Thymus (tissue), 11 donors: Measurements from ENCODE around the gene GRAMD1B. TPM values are rescaled to one million over a fixed set of nuclear protein-coding genes. Genes with fewer than 3 reads are reported as not detected.

ENCODE experiments used
- DNase-seq, 9 donors: peaks; one replicate each; pipeline ENCODE4 v3.0.0-alpha.2; 2013; ENCODE audit warnings: low spot score in 9 of 9, low read depth in 6 of 9, missing footprints in 1 of 9
- H3K27ac ChIP-seq, 2 donors: one replicate each; pipeline ENCODE4 v1.5.1; 2013; ENCODE audit warnings: control low read depth in 1 of 2, low read depth in 1 of 2, low read length in 1 of 2, mild to moderate bottlenecking in 1 of 2, moderate library complexity in 1 of 2
- H3K27me3 ChIP-seq, 2 donors: one replicate each; pipeline ENCODE4 v1.5.1; 2013; ENCODE audit warnings: low read length in 1 of 2; ENCODE audit not compliant: control insufficient read depth in 2 of 2, insufficient read depth in 1 of 2
- H3K36me3 ChIP-seq, 2 donors: one replicate each; pipeline ENCODE4 v1.5.1; 2013; ENCODE audit warnings: low read length in 1 of 2, mild to moderate bottlenecking in 1 of 2, moderate library complexity in 1 of 2; ENCODE audit not compliant: control insufficient read depth in 2 of 2, insufficient read depth in 2 of 2
- H3K4me1 ChIP-seq, 2 donors: one replicate each; pipeline ENCODE4 v1.5.1; 2013; ENCODE audit warnings: low read length in 2 of 2; ENCODE audit not compliant: control insufficient read depth in 2 of 2, insufficient read depth in 2 of 2
- H3K4me3 ChIP-seq, 2 donors: one replicate each; pipeline ENCODE4 v1.5.1; 2013; ENCODE audit warnings: low read length in 2 of 2, control low read depth in 1 of 2, mild to moderate bottlenecking in 1 of 2
- H3K9me3 ChIP-seq, 2 donors: one replicate each; pipeline ENCODE4 v1.5.1; 2013; ENCODE audit warnings: low read length in 1 of 2, mild to moderate bottlenecking in 1 of 2; ENCODE audit not compliant: control insufficient read depth in 2 of 2, insufficient read depth in 1 of 2
- WGBS: extraction: QIAGEN DNeasy Blood & Tissue Kit; methylation state at CpG from one replicate; pipeline ENCODE4 v1.1.7; 2013; 5-methylcytosine and 5-hydroxymethylcytosine counted together
- polyA plus RNA-seq: library from polyadenylated mRNA; stranded (reverse); fragments of 200-250 nt; gene quantifications from one replicate; pipeline ENCODE4 v1.2.3, GENCODE V29; 2013
- total RNA-seq: library from RNA; stranded (reverse); fragments of 120-200 nt; gene quantifications from one replicate; pipeline ENCODE4 v1.2.4, GENCODE V29; 2013
- donor health status: healthy.

Gene GRAMD1B
- total and polyA plus RNA-seq, 2 donors: 4.8 to 15.6 TPM

GRCh38 chr11:123641495-123641840, 211.4 kb downstream of the GRAMD1B start:
- Histone ChIP-seq H3K9me3 (no peaks in the 10 kb centered on the region), H3K4me3 (no peak overlapping the region), H3K36me3 (no peaks in the 10 kb centered on the region), H3K27ac (no peak overlapping the region), H3K4me1 (no peaks in the 10 kb centered on the region), H3K27me3 (peaks cover 0 to 17% of the 10 kb centered on the region in 2 donors)
- no peak for DNase-seq
- WGBS: 86% methylated on average over 4 of the region's 4 CpGs

DNA sequence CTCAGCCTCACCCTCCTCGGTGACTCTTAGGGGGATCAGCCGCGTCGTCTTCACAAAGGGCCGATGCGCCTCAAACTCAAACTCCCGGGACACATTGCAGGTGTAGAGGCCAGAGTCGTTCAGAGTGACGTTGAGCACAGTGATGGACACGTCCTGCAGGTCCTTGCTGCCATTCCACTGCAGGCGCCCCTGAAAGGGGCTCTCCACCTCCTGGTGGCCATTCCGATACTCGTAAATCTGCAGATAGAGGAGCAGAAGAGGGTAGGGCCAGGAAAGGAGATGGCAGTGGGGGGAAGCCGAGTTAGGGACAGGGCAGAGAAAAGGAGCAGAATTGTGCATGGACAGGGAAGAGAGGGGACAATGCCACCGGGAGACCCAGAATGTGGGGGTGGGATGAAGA, 212.4 kb downstream of the GRAMD1B start:
- DNase-seq: no peak
- peaks cover 0 to 17% of the 10 kb centered on the region in 2 donors for H3K27me3 ChIP-seq
- no peaks in the 10 kb centered on the region for H3K36me3 ChIP-seq
- no peaks in the 10 kb centered on the region for H3K9me3 ChIP-seq
- 95% methylated on average over 15 of the region's 15 CpGs for WGBS
- H3K27ac ChIP-seq: no peak overlapping the region
- H3K4me3 ChIP-seq: no peak overlapping the region
- H3K4me1 ChIP-seq: no peaks in the 10 kb centered on the region

- Histone ChIP-seq H3K27me3 (peaks cover 0 to 20% of the 10 kb centered on the region in 2 donors), H3K27ac (no peak overlapping the region), H3K4me1 (no peaks in the 10 kb centered on the region), H3K36me3 (no peaks in the 10 kb centered on the region), H3K4me3 (no peak overlapping the region), H3K9me3 (no peaks in the 10 kb centered on the region)
- no peak for DNase-seq
- 91% methylated on average over 12 of the region's 12 CpGs for WGBS
Measured at GRCh38 chr11:123645286-123645975, 215.4 kb downstream of the GRAMD1B start.

DNA sequence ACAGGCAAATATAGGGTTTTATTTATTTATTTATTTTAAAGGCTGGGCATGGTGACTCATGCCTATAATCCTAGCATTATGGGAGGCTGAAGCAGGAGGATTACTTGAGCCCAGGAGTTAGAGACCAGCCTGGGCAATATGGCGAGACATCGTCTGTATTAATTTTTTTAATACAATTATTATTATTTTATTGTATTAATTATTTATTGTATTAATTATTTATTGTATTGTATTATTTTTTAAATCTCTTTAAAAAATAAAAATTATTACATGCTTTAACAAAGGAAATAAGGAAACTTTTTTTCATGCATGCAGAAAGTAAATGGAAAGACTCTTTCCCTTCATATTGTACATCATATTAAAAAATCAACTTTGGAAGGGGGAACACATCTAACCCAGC, 220.8 kb downstream of the GRAMD1B start:
- H3K4me1 ChIP-seq: peaks cover 7 to 13% of the 10 kb centered on the region in 2 donors
- peaks cover 2 to 6% of the 10 kb centered on the region in 2 donors for H3K9me3 ChIP-seq
- H3K27me3 ChIP-seq: peaks cover 36 to 57% of the 10 kb centered on the region in 2 donors
- H3K36me3 ChIP-seq: no peaks in the 10 kb centered on the region
- H3K27ac ChIP-seq: no peak overlapping the region
- no peak overlapping the region for H3K4me3 ChIP-seq
- 98% methylated on average over 2 of the region's 2 CpGs for WGBS
- DNase-seq: no peak

GRCh38 chr11:123652599-123652998, 222.5 kb downstream of the GRAMD1B start:
- H3K27me3 ChIP-seq: peaks cover 38 to 63% of the 10 kb centered on the region in 2 donors
- peaks cover 2 to 6% of the 10 kb centered on the region in 2 donors for H3K9me3 ChIP-seq
- H3K27ac ChIP-seq: no peak overlapping the region
- DNase-seq: no peak
- no peaks in the 10 kb centered on the region for H3K36me3 ChIP-seq
- whole genome bisulfite sequencing: 73% methylated on average over 2 of the region's 2 CpGs
- H3K4me1 ChIP-seq: peaks cover 7 to 13% of the 10 kb centered on the region in 2 donors
- H3K4me3 ChIP-seq: no peak overlapping the region

GRCh38 chr11:123653483-123653826, 223.4 kb downstream of the GRAMD1B start:
- peaks cover 7 to 13% of the 10 kb centered on the region in 2 donors for H3K4me1 ChIP-seq
- no peak overlapping the region for H3K4me3 ChIP-seq
- 20% methylated on average over 10 of the region's 10 CpGs for WGBS
- H3K36me3 ChIP-seq: no peaks in the 10 kb centered on the region
- no peak for DNase-seq
- peaks cover 38 to 64% of the 10 kb centered on the region in 2 donors for H3K27me3 ChIP-seq
- peaks cover 2 to 6% of the 10 kb centered on the region in 2 donors for H3K9me3 ChIP-seq
- no peak overlapping the region for H3K27ac ChIP-seq

GRCh38 chr11:123653827-123654565, 223.9 kb downstream of the GRAMD1B start:
- peaks cover 38 to 63% of the 10 kb centered on the region in 2 donors for H3K27me3 ChIP-seq
- peaks cover 7 to 13% of the 10 kb centered on the region in 2 donors for H3K4me1 ChIP-seq
- DNase-seq: peak in 5 of 9 donors; percentile 4 to 49 (median 31)
- H3K9me3 ChIP-seq: peaks cover 2 to 6% of the 10 kb centered on the region in 2 donors
- H3K27ac ChIP-seq: peak overlapping the region in 1 of 2 donors; percentile 33
- H3K36me3 ChIP-seq: no peaks in the 10 kb centered on the region
- WGBS: 3% methylated on average over 64 of the region's 64 CpGs
- H3K4me3 ChIP-seq: peak overlapping the region; percentile 37 to 46

- DNase-seq: peak in 5 of 9 donors; percentile 6 to 64 (median 29)
- peak within 1 kb of the TSS; percentile 37 to 46 for H3K4me3 ChIP-seq
- H3K36me3 ChIP-seq: no peaks in the 10 kb centered on the region
- peaks cover 7 to 13% of the 10 kb centered on the region in 2 donors for H3K4me1 ChIP-seq
- WGBS: 2% methylated on average over 44 of the region's 44 CpGs
- H3K27me3 ChIP-seq: peaks cover 38 to 63% of the 10 kb centered on the region in 2 donors
- peak within 1 kb of the TSS in 1 of 2 donors; percentile 33 for H3K27ac ChIP-seq
- H3K9me3 ChIP-seq: peaks cover 2 to 6% of the 10 kb centered on the region in 2 donors
Measured at GRCh38 chr11:123654566-123655081, 224.6 kb downstream of the GRAMD1B start, which contains the start of gene SCN3B. TSS of gene SCN3B (minus strand) at chr11:123654624. CDS start at chr11:123653801, 823 bp downstream.

DNA sequence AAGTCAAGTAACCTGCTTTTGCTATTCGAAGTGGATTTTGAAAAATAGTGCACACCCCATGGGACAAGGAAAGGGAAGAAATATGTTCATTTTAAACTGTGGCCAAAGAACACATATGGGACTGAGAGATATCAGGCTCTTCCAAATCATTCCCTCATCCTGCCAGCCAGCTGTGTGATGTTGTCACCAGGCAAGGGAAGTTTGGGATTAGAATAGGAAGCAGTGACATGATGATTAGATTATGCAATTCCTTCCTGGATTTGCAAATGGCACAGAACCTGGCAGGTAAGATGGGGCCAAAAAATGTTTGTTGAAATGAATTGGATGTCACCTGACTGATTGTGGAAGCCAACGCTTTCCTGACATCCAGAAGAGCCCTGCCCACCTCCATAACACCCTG, 229.2 kb downstream of the GRAMD1B start:
- WGBS: 90% methylated on average over 2 of the region's 2 CpGs

More for the DNA sequence above, 229.2 kb downstream of the GRAMD1B start:
- H3K27ac ChIP-seq: no peak overlapping the region
- H3K4me3 ChIP-seq: no peak overlapping the region
- no peaks in the 10 kb centered on the region for H3K36me3 ChIP-seq
- DNase-seq: no peak
- H3K9me3 ChIP-seq: no peaks in the 10 kb centered on the region
- peaks cover 3 to 7% of the 10 kb centered on the region in 2 donors for H3K4me1 ChIP-seq
- peaks cover 13 to 27% of the 10 kb centered on the region in 2 donors for H3K27me3 ChIP-seq
